Peyer's patch (tissue), 4 donors: ENCODE results near the gene WDR93. TPM values are rescaled to one million over a fixed set of nuclear protein-coding genes. Genes with fewer than 3 reads are reported as not detected.

Experiments
- DNase-seq, 3 donors: peaks; one replicate each; pipeline ENCODE4 v3.0.0-alpha.2; 2017 to 2019
- H3K27ac ChIP-seq, 4 donors: fragments of 200-600 bp; sonication (generic); one replicate each; pipeline ENCODE4 v1.5.1; 2016 to 2019
- H3K27me3 ChIP-seq, 2 donors: fragments of 200-600 bp; sonication (generic); one replicate each; pipeline ENCODE4 v1.5.1; 2019
- H3K36me3 ChIP-seq, 3 donors: fragments of 200-600 bp; sonication (generic); one replicate each; pipeline ENCODE4 v1.5.1; 2016 to 2019
- H3K4me1 ChIP-seq, 4 donors: fragments of 200-600 bp; sonication (generic); one replicate each; pipeline ENCODE4 v1.5.1; 2016 to 2019
- H3K4me3 ChIP-seq, 4 donors: fragments of 200-600 bp; sonication (generic); 1 replicate in 3 of 4; 2 replicates in 1 of 4; pipeline ENCODE4 v1.5.1; 2016 to 2019; ENCODE audit warnings: mild to moderate bottlenecking in 1 of 4
- H3K9me3 ChIP-seq, 4 donors: fragments of 200-600 bp; sonication (generic); one replicate each; pipeline ENCODE4 v1.5.1; 2016 to 2019; ENCODE audit warnings: mild to moderate bottlenecking in 1 of 4
- POLR2A ChIP-seq, 2 donors: fragments of 450-650 bp; IDR thresholded peaks; one replicate each; pipeline ENCODE4 v1.5.1; 2017; ENCODE audit warnings: antibody characterized with exemption in 2 of 2, mild to moderate bottlenecking in 2 of 2, moderate library complexity in 2 of 2
- total RNA-seq, 4 donors: library from RNA; depleted of rRNA; stranded (reverse); fragments of >200 nt; gene quantifications; one replicate each; pipeline ENCODE4 v1.1.0, GENCODE V29; 2016
- TF ChIP-seq, protein P1 (sequence below), 6 experiments: fragments of 450-650 bp in 4 of 6; fragments of 200-600 bp in 2 of 6; sonication (generic) in 1 of 6; IDR thresholded peaks; one replicate each; pipeline ENCODE4 v1.5.1; 2017 to 2019; ENCODE audit warnings: antibody characterized with exemption in 6 of 6, mild to moderate bottlenecking in 3 of 6, moderate library complexity in 1 of 6

The WDR93 gene
- total RNA-seq, 4 donors from 2014 or later = 1.0 TPM; not detected in 3

DNA sequence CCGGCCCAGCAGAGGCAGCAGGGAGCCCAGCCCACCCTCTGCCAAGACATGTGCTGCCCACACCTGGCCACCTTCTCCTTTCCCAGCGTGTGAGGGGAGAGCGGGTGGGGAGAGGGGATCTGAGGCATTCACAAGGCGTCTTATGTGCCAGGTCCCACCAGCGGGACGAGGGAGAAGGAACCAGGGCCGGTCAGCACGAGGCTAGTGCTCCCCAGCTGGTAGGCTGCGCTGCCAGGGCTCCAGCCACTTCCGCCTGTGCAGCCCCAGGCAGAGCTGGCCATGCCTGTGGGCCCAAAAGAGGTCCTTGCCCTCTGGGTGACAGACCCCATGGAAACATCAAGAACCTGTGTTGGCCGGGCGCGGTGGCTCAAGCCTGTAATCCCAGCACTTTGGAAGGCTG lies 54.5 kb downstream of the WDR93 start:
- Histone ChIP-seq H3K27me3 (no peaks in the 10 kb centered on the region), H3K36me3 (no peaks in the 10 kb centered on the region), H3K27ac (no peak overlapping the region), H3K4me3 (no peak overlapping the region), H3K9me3 (no peaks in the 10 kb centered on the region), H3K4me1 (peaks cover 0 to 10% (median 4%) of the 10 kb centered on the region in 4 donors)
- TF ChIP-seq POLR2A (IDR thresholded peaks at IDR 0.05) = no peak
- TF ChIP-seq, protein P1, sequence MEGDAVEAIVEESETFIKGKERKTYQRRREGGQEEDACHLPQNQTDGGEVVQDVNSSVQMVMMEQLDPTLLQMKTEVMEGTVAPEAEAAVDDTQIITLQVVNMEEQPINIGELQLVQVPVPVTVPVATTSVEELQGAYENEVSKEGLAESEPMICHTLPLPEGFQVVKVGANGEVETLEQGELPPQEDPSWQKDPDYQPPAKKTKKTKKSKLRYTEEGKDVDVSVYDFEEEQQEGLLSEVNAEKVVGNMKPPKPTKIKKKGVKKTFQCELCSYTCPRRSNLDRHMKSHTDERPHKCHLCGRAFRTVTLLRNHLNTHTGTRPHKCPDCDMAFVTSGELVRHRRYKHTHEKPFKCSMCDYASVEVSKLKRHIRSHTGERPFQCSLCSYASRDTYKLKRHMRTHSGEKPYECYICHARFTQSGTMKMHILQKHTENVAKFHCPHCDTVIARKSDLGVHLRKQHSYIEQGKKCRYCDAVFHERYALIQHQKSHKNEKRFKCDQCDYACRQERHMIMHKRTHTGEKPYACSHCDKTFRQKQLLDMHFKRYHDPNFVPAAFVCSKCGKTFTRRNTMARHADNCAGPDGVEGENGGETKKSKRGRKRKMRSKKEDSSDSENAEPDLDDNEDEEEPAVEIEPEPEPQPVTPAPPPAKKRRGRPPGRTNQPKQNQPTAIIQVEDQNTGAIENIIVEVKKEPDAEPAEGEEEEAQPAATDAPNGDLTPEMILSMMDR (IDR thresholded peaks at IDR 0.05) = no peak
- no peak for DNase-seq

DNA sequence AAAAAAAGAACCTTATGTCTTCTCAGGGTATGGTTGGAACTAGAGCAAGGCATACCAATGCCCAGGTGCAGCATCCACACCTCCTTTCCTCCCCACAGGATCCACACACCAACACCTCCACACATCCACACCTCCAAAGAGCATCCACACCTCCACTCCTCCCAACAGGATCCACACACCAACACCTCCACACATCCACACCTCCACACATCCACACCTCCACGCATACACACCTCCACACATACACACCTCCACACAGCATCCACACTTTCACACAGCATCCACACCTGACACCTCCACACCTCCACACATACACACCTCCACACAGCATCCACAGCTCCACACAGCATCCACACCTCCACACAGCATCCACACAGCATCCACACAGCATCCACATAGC lies 55.2 kb downstream of the WDR93 start:
- TF ChIP-seq POLR2A (IDR thresholded peaks at IDR 0.05) = no peak
- TF ChIP-seq, protein P1 (IDR thresholded peaks at IDR 0.05) = no peak
- no peaks in the 10 kb centered on the region for H3K27me3 ChIP-seq
- H3K4me3 ChIP-seq = no peak overlapping the region
- H3K4me1 ChIP-seq = peaks cover 0 to 14% (median 8%) of the 10 kb centered on the region in 4 donors
- no peaks in the 10 kb centered on the region for H3K36me3 ChIP-seq
- no peak overlapping the region for H3K27ac ChIP-seq
- no peaks in the 10 kb centered on the region for H3K9me3 ChIP-seq
- no peak for DNase-seq

GRCh38 chr15:89746386-89746780 lies 55.8 kb downstream of the WDR93 start:
- no peak for TF ChIP-seq POLR2A (IDR thresholded peaks at IDR 0.05)
- TF ChIP-seq, protein P1 (IDR thresholded peaks at IDR 0.05) = no peak
- no peaks in the 10 kb centered on the region for H3K36me3 ChIP-seq
- H3K9me3 ChIP-seq = no peaks in the 10 kb centered on the region
- peaks cover 0 to 18% (median 8%) of the 10 kb centered on the region in 4 donors for H3K4me1 ChIP-seq
- no peak overlapping the region for H3K4me3 ChIP-seq
- no peak for DNase-seq
- no peak overlapping the region for H3K27ac ChIP-seq
- H3K27me3 ChIP-seq = no peaks in the 10 kb centered on the region

DNA sequence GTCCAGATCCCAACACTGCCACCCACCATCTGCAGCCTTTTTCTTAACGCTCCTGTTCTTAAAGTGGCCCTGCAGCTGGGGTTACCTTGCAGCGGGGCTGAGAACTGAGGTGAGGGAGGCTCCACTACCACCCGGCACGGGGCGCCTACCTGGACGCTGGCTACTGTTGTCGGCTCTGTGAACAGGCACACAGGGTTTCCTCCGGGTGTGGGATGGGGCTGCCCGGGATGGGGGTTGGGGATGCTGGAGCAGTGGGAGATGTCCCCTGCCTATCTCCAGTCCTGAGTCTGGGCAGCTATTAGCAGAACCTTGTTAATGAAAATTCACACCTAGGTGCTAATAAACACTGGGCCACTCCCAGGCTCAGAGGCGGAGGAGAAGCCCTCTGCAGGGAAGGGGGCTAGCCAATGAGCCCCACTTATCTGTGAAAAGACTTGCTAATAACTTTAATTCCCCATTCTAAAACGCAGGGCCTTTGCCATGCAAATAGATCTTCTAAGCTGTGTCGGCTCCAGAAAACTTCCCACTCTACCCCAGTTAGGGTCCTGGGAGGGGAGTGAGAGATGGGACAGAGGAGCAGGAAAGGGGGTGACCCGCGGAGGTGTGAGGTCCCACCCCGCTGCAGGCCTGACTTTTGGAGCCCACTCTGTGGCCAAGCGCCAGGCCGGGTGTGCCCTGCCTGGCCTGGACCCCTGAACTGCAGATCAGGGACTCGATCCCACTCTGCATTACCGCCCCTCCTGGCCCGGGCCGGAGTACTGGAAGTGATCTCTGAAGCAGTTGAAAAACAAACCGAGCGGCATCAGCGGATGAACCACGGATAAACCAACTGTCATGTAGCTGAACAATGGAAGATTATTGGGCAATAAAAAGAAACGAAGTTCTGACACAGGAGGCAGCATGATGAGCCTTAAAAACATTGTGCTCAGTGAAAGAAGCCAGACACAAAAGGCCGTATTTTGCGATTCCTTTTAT lies 57.4 kb downstream of the WDR93 start:
- peaks cover 0 to 20% (median 8%) of the 10 kb centered on the region in 4 donors for H3K4me1 ChIP-seq
- H3K27me3 ChIP-seq = no peaks in the 10 kb centered on the region
- no peaks in the 10 kb centered on the region for H3K9me3 ChIP-seq
- DNase-seq = no peak
- H3K36me3 ChIP-seq = no peaks in the 10 kb centered on the region
- TF ChIP-seq, protein P1 (IDR thresholded peaks at IDR 0.05) = no peak
- no peak for TF ChIP-seq POLR2A (IDR thresholded peaks at IDR 0.05)
- no peak overlapping the region for H3K27ac ChIP-seq
- no peak overlapping the region for H3K4me3 ChIP-seq

- Histone ChIP-seq H3K9me3 (no peaks in the 10 kb centered on the region), H3K27me3 (no peaks in the 10 kb centered on the region), H3K4me3 (no peak overlapping the region), H3K36me3 (no peaks in the 10 kb centered on the region), H3K27ac (no peak overlapping the region), H3K4me1 (peaks cover 0 to 20% (median 8%) of the 10 kb centered on the region in 4 donors)
- DNase-seq = no peak
- TF ChIP-seq, protein P1 (IDR thresholded peaks at IDR 0.05) = no peak
Observed at GRCh38 chr15:89749054-89749453, 58.4 kb downstream of the WDR93 start.
